HFFc6 (cell line): ENCODE data around the gene SLC25A1. TPM values are rescaled to one million over a fixed set of nuclear protein-coding genes. Genes with fewer than 3 reads are reported as not detected.

Source experiments
- DNase-seq: peaks from one replicate; pipeline ENCODE4 v3.0.0-alpha.2; 2018
- H3K27ac Mint-ChIP-seq: 2 replicates; pipeline ENCODE4 v1.8.0; 2020; ENCODE audit warnings: mild to moderate bottlenecking, mixed read lengths
- H3K27me3 Mint-ChIP-seq: 2 replicates; pipeline ENCODE4 v1.8.0; 2021; ENCODE audit warnings: mild to moderate bottlenecking, moderate library complexity, mixed read lengths; ENCODE audit not compliant: insufficient read depth
- H3K36me3 Mint-ChIP-seq: 2 replicates; pipeline ENCODE4 v1.8.0; 2021; ENCODE audit warnings: low read depth, mixed read lengths
- H3K4me1 Mint-ChIP-seq: 2 replicates; pipeline ENCODE4 v1.8.0; 2020; ENCODE audit warnings: low read depth, mixed read lengths
- H3K4me3 Mint-ChIP-seq: 2 replicates; pipeline ENCODE4 v1.8.0; 2020; ENCODE audit warnings: mild to moderate bottlenecking, moderate library complexity, mixed read lengths
- H3K9me3 Mint-ChIP-seq: 2 replicates; pipeline ENCODE4 v1.8.0; 2020; ENCODE audit warnings: mild to moderate bottlenecking, mixed read lengths
- CTCF ChIP-seq: fragments of 200-600 bp; sonication (generic); IDR thresholded peaks from 2 replicates; pipeline ENCODE4 v1.5.0; 2021; ENCODE audit warnings: antibody characterized with exemption, mild to moderate bottlenecking
- total RNA-seq, 6 experiments: library from RNA; stranded (reverse); fragmentation: NEBNext Ultra II Directional; extraction: Animal tissue kit (Norgen Biotek cat#: 25700); gene quantifications; 2 replicates in 1 of 6; 3 replicates in 5 of 6; pipeline ENCODE4 v1.2.3, GENCODE V29; 2021

SLC25A1 gene
- total RNA-seq, 6 experiments from 2014 or later: 102 to 124 (median 108) TPM

- H3K4me1 Mint-ChIP-seq: no peaks in the 10 kb centered on the region
- peaks cover 8% of the 10 kb centered on the region for H3K27me3 Mint-ChIP-seq
- 0 out of 2 replicates have a peak, but pooled peaks cover 5% of the 10 kb centered on the region for H3K36me3 Mint-ChIP-seq
- H3K4me3 Mint-ChIP-seq: no peak overlapping the region
- no peaks in the 10 kb centered on the region; the same call in 1 of the 2 replicates for H3K9me3 Mint-ChIP-seq
- no peak for DNase-seq
- no peak overlapping the region for H3K27ac Mint-ChIP-seq
- no peak for TF ChIP-seq CTCF
Observed at GRCh38 chr22:19201130-19201868, 22.8 kb upstream of the SLC25A1 start.

GRCh38 chr22:19199479-19199878 lies 20.9 kb upstream of the SLC25A1 start:
- Mint-ChIP-seq H3K4me3 (no peak overlapping the region), H3K27ac (no peak overlapping the region), H3K4me1 (no peaks in the 10 kb centered on the region), H3K27me3 (peaks cover 8% of the 10 kb centered on the region), H3K9me3 (no peaks in the 10 kb centered on the region; the same call in 1 of the 2 replicates), H3K36me3 (peaks cover 5% of the 10 kb centered on the region; the same call in 1 of the 2 replicates)
- DNase-seq: no peak
- TF ChIP-seq CTCF: no peak

- Mint-ChIP-seq H3K36me3 (peaks cover 10% of the 10 kb centered on the region), H3K4me1 (no peaks in the 10 kb centered on the region), H3K4me3 (no peak overlapping the region), H3K27me3 (peaks cover 8% of the 10 kb centered on the region), H3K9me3 (no peaks in the 10 kb centered on the region; the same call in 1 of the 2 replicates), H3K27ac (no peak overlapping the region)
- no peak for TF ChIP-seq CTCF
- DNase-seq: no peak
Observed at GRCh38 chr22:19197997-19198865, 19.7 kb upstream of the SLC25A1 start.

GRCh38 chr22:19196841-19197612 lies 18.5 kb upstream of the SLC25A1 start:
- peaks cover 8% of the 10 kb centered on the region for H3K27me3 Mint-ChIP-seq
- H3K27ac Mint-ChIP-seq: no peak overlapping the region
- no peaks in the 10 kb centered on the region for H3K4me1 Mint-ChIP-seq
- TF ChIP-seq CTCF: no peak
- peaks cover 5% of the 10 kb centered on the region for H3K36me3 Mint-ChIP-seq
- no peak overlapping the region for H3K4me3 Mint-ChIP-seq
- no peak for DNase-seq
- H3K9me3 Mint-ChIP-seq: no peaks in the 10 kb centered on the region
